ENCODE results near the gene NAT8. TPM values are rescaled to one million over a fixed set of nuclear protein-coding genes. Genes with fewer than 3 reads are reported as not detected.
"Not testable (repeated sequence)": the region's sequence is repeated elsewhere in the genome, so short reads cannot be mapped to it uniquely, and the experiment has no call there.

NAT8 gene
- polyA plus RNA-seq, 1 donor (not counting 4 experiments of a cell fraction or from before 2014, with no cell fraction given) = not detected

- H3K36me3 ChIP-seq (ENCODE audit: control insufficient read depth in 2 of 2, extremely low read depth in 1 of 2, insufficient read depth in 2 of 2, low read length in 2 of 2); DNase-seq (ENCODE audit: low read depth, low spot score); dilution Hi-C loops (cut with MboI; ENCODE audit: extremely low pct_ligation_motif_present, low sequenced_read_pairs); H3K9me3 ChIP-seq (ENCODE audit: control insufficient read depth, low read depth, low read length); FAIRE-seq; H3K9me1 ChIP-seq (ENCODE audit: control insufficient read depth, extremely low read depth, insufficient read depth, low read length); H2AFZ ChIP-seq (ENCODE audit: control insufficient read depth, low read length); H3K4me3 ChIP-seq (ENCODE audit: control insufficient read depth in 2 of 3, extremely low read depth in 1 of 3, insufficient read depth in 2 of 3, low read depth in 1 of 3, low read length in 3 of 3); H3K27ac ChIP-seq (ENCODE audit: control insufficient read depth, insufficient read depth, low read length); H3K4me1 ChIP-seq (ENCODE audit: control insufficient read depth, extremely low read depth, insufficient read depth, low read length); H3K9ac ChIP-seq (ENCODE audit: control insufficient read depth, extremely low read depth, insufficient read depth, low read length); H3K27me3 ChIP-seq (ENCODE audit: control insufficient read depth, extremely low read depth, insufficient read depth, low read length); H3K79me2 ChIP-seq (ENCODE audit: control insufficient read depth, insufficient read depth, low read length); H4K20me1 ChIP-seq (ENCODE audit: control insufficient read depth, extremely low read depth, insufficient read depth, low read length); H3K4me2 ChIP-seq (ENCODE audit: control insufficient read depth, extremely low read depth, insufficient read depth, low read depth, low read length): not testable (repeated sequence)
- peak; percentile 42 to 60 (median 46) for TF ChIP-seq CTCF (optimal IDR thresholded peaks at IDR 0.05 in 1 of 3, IDR thresholded peaks at IDR 0.05 in 1 of 3, conservative IDR thresholded peaks at IDR 0.05 in 1 of 3; ENCODE audit: extremely low read depth in 1 of 3, insufficient read depth in 2 of 3, low read length in 3 of 3)
Observed at GRCh38 chr2:73679951-73680571, 37.8 kb upstream of the NAT8 start.

- H3K4me1 ChIP-seq (ENCODE audit: control insufficient read depth, extremely low read depth, insufficient read depth, low read length); H3K4me2 ChIP-seq (ENCODE audit: control insufficient read depth, extremely low read depth, insufficient read depth, low read depth, low read length); H3K9me1 ChIP-seq (ENCODE audit: control insufficient read depth, extremely low read depth, insufficient read depth, low read length); H2AFZ ChIP-seq (ENCODE audit: control insufficient read depth, low read length); dilution Hi-C loops (cut with MboI; ENCODE audit: extremely low pct_ligation_motif_present, low sequenced_read_pairs); H3K79me2 ChIP-seq (ENCODE audit: control insufficient read depth, insufficient read depth, low read length); H3K27ac ChIP-seq (ENCODE audit: control insufficient read depth, insufficient read depth, low read length); H3K4me3 ChIP-seq (ENCODE audit: control insufficient read depth in 2 of 3, extremely low read depth in 1 of 3, insufficient read depth in 2 of 3, low read depth in 1 of 3, low read length in 3 of 3); H3K9me3 ChIP-seq (ENCODE audit: control insufficient read depth, low read depth, low read length); H3K27me3 ChIP-seq (ENCODE audit: control insufficient read depth, extremely low read depth, insufficient read depth, low read length); H3K36me3 ChIP-seq (ENCODE audit: control insufficient read depth in 2 of 2, extremely low read depth in 1 of 2, insufficient read depth in 2 of 2, low read length in 2 of 2); H3K9ac ChIP-seq (ENCODE audit: control insufficient read depth, extremely low read depth, insufficient read depth, low read length); FAIRE-seq; DNase-seq (ENCODE audit: low read depth, low spot score); H4K20me1 ChIP-seq (ENCODE audit: control insufficient read depth, extremely low read depth, insufficient read depth, low read length): not testable (repeated sequence)
Observed at GRCh38 chr2:73679237-73679636, 37.0 kb upstream of the NAT8 start.

DNA sequence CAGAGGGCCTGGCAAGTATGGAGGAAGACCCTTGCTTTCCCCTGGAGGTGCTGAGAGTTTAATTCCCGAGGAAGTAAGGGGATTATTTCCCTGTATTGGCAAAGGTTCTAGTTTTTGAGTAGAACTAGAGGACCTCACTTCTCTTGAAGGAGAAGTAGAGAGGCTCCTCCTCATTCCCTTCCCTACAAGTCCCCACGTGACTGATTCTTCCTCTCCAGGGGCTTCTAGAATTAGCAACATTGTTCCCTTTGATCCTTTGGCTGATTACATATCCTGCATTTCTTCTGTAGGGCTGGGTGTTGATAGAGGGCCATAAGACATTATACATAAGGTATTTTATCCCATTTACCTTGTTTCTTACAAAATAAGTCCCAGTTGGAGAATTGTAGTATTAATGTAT lies 35.8 kb upstream of the NAT8 start:
- H3K9me3 ChIP-seq (ENCODE audit: control insufficient read depth, low read depth, low read length); H4K20me1 ChIP-seq (ENCODE audit: control insufficient read depth, extremely low read depth, insufficient read depth, low read length); FAIRE-seq; H3K27ac ChIP-seq (ENCODE audit: control insufficient read depth, insufficient read depth, low read length); dilution Hi-C loops (cut with MboI; ENCODE audit: extremely low pct_ligation_motif_present, low sequenced_read_pairs); H3K9ac ChIP-seq (ENCODE audit: control insufficient read depth, extremely low read depth, insufficient read depth, low read length); H3K79me2 ChIP-seq (ENCODE audit: control insufficient read depth, insufficient read depth, low read length); H3K27me3 ChIP-seq (ENCODE audit: control insufficient read depth, extremely low read depth, insufficient read depth, low read length); H3K9me1 ChIP-seq (ENCODE audit: control insufficient read depth, extremely low read depth, insufficient read depth, low read length); H3K36me3 ChIP-seq (ENCODE audit: control insufficient read depth in 2 of 2, extremely low read depth in 1 of 2, insufficient read depth in 2 of 2, low read length in 2 of 2); H3K4me3 ChIP-seq (ENCODE audit: control insufficient read depth in 2 of 3, extremely low read depth in 1 of 3, insufficient read depth in 2 of 3, low read depth in 1 of 3, low read length in 3 of 3); H3K4me2 ChIP-seq (ENCODE audit: control insufficient read depth, extremely low read depth, insufficient read depth, low read depth, low read length); DNase-seq (ENCODE audit: low read depth, low spot score); H2AFZ ChIP-seq (ENCODE audit: control insufficient read depth, low read length); H3K4me1 ChIP-seq (ENCODE audit: control insufficient read depth, extremely low read depth, insufficient read depth, low read length): not testable (repeated sequence)

GRCh38 chr2:73676211-73676610 lies 34.0 kb upstream of the NAT8 start:
- H3K27me3 ChIP-seq (ENCODE audit: control insufficient read depth, extremely low read depth, insufficient read depth, low read length); DNase-seq (ENCODE audit: low read depth, low spot score); H3K36me3 ChIP-seq (ENCODE audit: control insufficient read depth in 2 of 2, extremely low read depth in 1 of 2, insufficient read depth in 2 of 2, low read length in 2 of 2); H3K4me1 ChIP-seq (ENCODE audit: control insufficient read depth, extremely low read depth, insufficient read depth, low read length); H3K4me3 ChIP-seq (ENCODE audit: control insufficient read depth in 2 of 3, extremely low read depth in 1 of 3, insufficient read depth in 2 of 3, low read depth in 1 of 3, low read length in 3 of 3); H3K27ac ChIP-seq (ENCODE audit: control insufficient read depth, insufficient read depth, low read length); H2AFZ ChIP-seq (ENCODE audit: control insufficient read depth, low read length); H3K4me2 ChIP-seq (ENCODE audit: control insufficient read depth, extremely low read depth, insufficient read depth, low read depth, low read length); H3K79me2 ChIP-seq (ENCODE audit: control insufficient read depth, insufficient read depth, low read length); H4K20me1 ChIP-seq (ENCODE audit: control insufficient read depth, extremely low read depth, insufficient read depth, low read length); dilution Hi-C loops (cut with MboI; ENCODE audit: extremely low pct_ligation_motif_present, low sequenced_read_pairs); H3K9me3 ChIP-seq (ENCODE audit: control insufficient read depth, low read depth, low read length); H3K9ac ChIP-seq (ENCODE audit: control insufficient read depth, extremely low read depth, insufficient read depth, low read length); FAIRE-seq; H3K9me1 ChIP-seq (ENCODE audit: control insufficient read depth, extremely low read depth, insufficient read depth, low read length): not testable (repeated sequence)
